GM12878 (cell line): ENCODE results near the gene COA3. TPM values are rescaled to one million over a fixed set of nuclear protein-coding genes. Genes with fewer than 3 reads are reported as not detected.

Experiments used
- BCL11A ChIP-seq: IDR thresholded peaks from 2 replicates; pipeline ENCODE4 v1.6.1; 2011; ENCODE audit warnings: low read depth, low read length
- BRCA1 ChIP-seq: IDR thresholded peaks from 2 replicates; pipeline ENCODE4 v1.6.1; 2011; ENCODE audit warnings: low read depth, low read length, improper control_type of control experiment
- CEBPB ChIP-seq, 2 experiments: fragments of 150-350 bp in 1 of 2; IDR thresholded peaks; 2 replicates each; pipeline ENCODE4 v1.6.1; 2012 to 2014; ENCODE audit warnings: low read depth in 2 of 2, low read length in 2 of 2, borderline replicate concordance in 1 of 2, inconsistent platforms in 1 of 2
- MEF2A ChIP-seq: IDR thresholded peaks from 2 replicates; pipeline ENCODE4 v1.6.1; 2011; ENCODE audit warnings: low read depth, mild to moderate bottlenecking, low read length, moderate library complexity; ENCODE audit not compliant: insufficient read depth
- MYB ChIP-seq: fragments of 150-350 bp; IDR thresholded peaks from 2 replicates; pipeline ENCODE4 v1.6.1; 2014; ENCODE audit warnings: mild to moderate bottlenecking, low read depth, low read length, borderline replicate concordance
- polyA plus RNA-seq, 11 experiments: library from polyadenylated mRNA; depleted of rRNA in 4 of 11; unstranded in 6 of 11; stranded (reverse) in 5 of 11; fragments of >200 nt; fragmentation: Nextera tagmentation in 4 of 11; fragmentation: Illumina TruSeq in 1 of 11; extraction: Ambion mirVana in 4 of 11; extraction: Trizol in 1 of 11; gene quantifications; 1 replicate in 1 of 11; 2 replicates in 10 of 11; pipeline versions ENCODE4 v1.2.1 to v1.2.3, GENCODE V29; 2011 to 2016; ENCODE audit warnings: inconsistent platforms in 2 of 11, missing spikeins in 2 of 11, low read depth in 1 of 11
- total RNA-seq, 4 experiments: library from RNA; depleted of rRNA in 3 of 4; stranded (reverse); fragments of >200 nt in 3 of 4; fragmentation: Illumina TruSeq in 1 of 4; extraction: Trizol in 1 of 4; gene quantifications; 2 replicates each; pipeline versions ENCODE4 v1.2.1 to v1.2.3, GENCODE V29; 2013 to 2021
- TF ChIP-seq, protein P1 (sequence below): fragments of 450-650 bp; conservative IDR thresholded peaks from 2 replicates; pipeline ENCODE4 v1.6.1; 2017; ENCODE audit warnings: mild to moderate bottlenecking, moderate library complexity
- TF ChIP-seq, protein P2 (sequence below): fragments of 450-650 bp; IDR thresholded peaks from 2 replicates; pipeline ENCODE4 v1.6.1; 2016; ENCODE audit warnings: mild to moderate bottlenecking, moderate library complexity, borderline replicate concordance

COA3 gene
- total and polyA plus RNA-seq, 10 of the 15 experiments (the other 5 are each of a cell fraction or from before 2014, with no cell fraction given): 45.2 to 161 (median 64.6) TPM

DNA sequence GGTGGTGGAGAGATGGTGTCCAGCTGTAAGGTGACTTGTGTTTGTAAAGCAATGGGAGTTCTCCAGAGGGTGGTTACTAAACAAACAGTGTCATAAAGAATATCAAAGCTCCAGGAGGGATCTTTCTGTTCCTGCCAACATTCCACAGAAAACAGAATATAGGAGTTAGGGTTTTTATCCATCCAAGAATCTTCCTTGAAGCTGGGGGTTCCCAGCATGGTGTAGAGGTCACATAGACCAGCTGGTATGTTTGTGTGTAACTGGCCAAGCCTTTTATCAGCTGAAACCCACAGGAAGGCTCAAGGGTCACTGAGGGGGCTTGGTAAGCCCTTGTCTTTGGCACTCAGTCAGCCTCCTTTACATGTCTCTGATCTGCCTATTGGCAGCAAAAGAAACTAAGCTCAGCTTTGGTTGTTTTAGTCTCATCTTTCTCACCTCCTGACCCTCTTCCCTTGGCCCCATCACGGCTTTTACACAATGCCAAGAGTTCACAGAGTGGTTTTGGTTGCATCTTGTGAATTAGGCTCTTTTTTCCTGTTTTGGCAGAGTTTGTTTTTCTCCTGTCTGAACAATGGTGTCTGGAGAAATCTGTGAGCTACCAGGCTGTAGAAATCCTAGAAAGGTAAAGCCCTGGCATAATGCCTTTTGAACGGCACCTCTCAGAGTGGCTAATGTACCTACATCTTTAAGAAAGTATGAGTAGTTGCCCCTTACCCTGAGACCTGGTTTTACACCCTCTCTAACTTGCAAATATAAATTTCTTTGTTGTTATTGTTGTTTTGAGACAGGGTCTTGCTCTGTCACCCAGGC is 4.8 kb upstream of the COA3 start (continued):
- TF ChIP-seq, protein P1, sequence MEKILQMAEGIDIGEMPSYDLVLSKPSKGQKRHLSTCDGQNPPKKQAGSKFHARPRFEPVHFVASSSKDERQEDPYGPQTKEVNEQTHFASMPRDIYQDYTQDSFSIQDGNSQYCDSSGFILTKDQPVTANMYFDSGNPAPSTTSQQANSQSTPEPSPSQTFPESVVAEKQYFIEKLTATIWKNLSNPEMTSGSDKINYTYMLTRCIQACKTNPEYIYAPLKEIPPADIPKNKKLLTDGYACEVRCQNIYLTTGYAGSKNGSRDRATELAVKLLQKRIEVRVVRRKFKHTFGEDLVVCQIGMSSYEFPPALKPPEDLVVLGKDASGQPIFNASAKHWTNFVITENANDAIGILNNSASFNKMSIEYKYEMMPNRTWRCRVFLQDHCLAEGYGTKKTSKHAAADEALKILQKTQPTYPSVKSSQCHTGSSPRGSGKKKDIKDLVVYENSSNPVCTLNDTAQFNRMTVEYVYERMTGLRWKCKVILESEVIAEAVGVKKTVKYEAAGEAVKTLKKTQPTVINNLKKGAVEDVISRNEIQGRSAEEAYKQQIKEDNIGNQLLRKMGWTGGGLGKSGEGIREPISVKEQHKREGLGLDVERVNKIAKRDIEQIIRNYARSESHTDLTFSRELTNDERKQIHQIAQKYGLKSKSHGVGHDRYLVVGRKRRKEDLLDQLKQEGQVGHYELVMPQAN: no peak
- TF ChIP-seq MEF2A (no peak), BRCA1 (no peak), CEBPB (IDR thresholded peaks at IDR 0.05; ENCODE audit: borderline replicate concordance in 1 of 2, low read depth in 2 of 2, low read length in 2 of 2) (no peak), MYB (no peak), BCL11A (no peak)
- TF ChIP-seq, protein P2, sequence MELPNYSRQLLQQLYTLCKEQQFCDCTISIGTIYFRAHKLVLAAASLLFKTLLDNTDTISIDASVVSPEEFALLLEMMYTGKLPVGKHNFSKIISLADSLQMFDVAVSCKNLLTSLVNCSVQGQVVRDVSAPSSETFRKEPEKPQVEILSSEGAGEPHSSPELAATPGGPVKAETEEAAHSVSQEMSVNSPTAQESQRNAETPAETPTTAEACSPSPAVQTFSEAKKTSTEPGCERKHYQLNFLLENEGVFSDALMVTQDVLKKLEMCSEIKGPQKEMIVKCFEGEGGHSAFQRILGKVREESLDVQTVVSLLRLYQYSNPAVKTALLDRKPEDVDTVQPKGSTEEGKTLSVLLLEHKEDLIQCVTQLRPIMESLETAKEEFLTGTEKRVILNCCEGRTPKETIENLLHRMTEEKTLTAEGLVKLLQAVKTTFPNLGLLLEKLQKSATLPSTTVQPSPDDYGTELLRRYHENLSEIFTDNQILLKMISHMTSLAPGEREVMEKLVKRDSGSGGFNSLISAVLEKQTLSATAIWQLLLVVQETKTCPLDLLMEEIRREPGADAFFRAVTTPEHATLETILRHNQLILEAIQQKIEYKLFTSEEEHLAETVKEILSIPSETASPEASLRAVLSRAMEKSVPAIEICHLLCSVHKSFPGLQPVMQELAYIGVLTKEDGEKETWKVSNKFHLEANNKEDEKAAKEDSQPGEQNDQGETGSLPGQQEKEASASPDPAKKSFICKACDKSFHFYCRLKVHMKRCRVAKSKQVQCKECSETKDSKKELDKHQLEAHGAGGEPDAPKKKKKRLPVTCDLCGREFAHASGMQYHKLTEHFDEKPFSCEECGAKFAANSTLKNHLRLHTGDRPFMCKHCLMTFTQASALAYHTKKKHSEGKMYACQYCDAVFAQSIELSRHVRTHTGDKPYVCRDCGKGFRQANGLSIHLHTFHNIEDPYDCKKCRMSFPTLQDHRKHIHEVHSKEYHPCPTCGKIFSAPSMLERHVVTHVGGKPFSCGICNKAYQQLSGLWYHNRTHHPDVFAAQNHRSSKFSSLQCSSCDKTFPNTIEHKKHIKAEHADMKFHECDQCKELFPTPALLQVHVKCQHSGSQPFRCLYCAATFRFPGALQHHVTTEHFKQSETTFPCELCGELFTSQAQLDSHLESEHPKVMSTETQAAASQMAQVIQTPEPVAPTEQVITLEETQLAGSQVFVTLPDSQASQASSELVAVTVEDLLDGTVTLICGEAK: no peak
